Measurements from ENCODE around the gene LSAMP.

LSAMP gene

GRCh38 chr3:115790759-115791158, 654.5 kb downstream of the LSAMP start:
- H3K9me3 ChIP-seq (ENCODE audit: insufficient read depth, low read length), result no peaks in the 10 kb centered on the region
- no peaks in the 10 kb centered on the region for H3K9me2 ChIP-seq (replicated peaks; ENCODE audit: insufficient read depth, low read length)
- H3K4me3 ChIP-seq (ENCODE audit: insufficient read depth, low read length, poor library complexity, severe bottlenecking), result no peak overlapping the region
- H3F3A ChIP-seq (ENCODE audit: insufficient read depth), result no peaks in the 10 kb centered on the region
- no peaks in the 10 kb centered on the region for H3K79me2 ChIP-seq (ENCODE audit: insufficient read depth, low read length)
- no peaks in the 10 kb centered on the region for H3K27me3 ChIP-seq (ENCODE audit: low read length)
- no peaks in the 10 kb centered on the region for H3K36me3 ChIP-seq (ENCODE audit: low read length)
- H2AFZ ChIP-seq (ENCODE audit: low read depth, low read length, severe bottlenecking), result no peak overlapping the region
- H3K9ac ChIP-seq (ENCODE audit: low read length), result no peak overlapping the region
- no peak overlapping the region for H3K27ac ChIP-seq (ENCODE audit: low read depth, low read length)
- H3K4me2 ChIP-seq (ENCODE audit: low read depth, low read length, poor library complexity, severe bottlenecking), result no peak overlapping the region
- TF ChIP-seq, protein P1, sequence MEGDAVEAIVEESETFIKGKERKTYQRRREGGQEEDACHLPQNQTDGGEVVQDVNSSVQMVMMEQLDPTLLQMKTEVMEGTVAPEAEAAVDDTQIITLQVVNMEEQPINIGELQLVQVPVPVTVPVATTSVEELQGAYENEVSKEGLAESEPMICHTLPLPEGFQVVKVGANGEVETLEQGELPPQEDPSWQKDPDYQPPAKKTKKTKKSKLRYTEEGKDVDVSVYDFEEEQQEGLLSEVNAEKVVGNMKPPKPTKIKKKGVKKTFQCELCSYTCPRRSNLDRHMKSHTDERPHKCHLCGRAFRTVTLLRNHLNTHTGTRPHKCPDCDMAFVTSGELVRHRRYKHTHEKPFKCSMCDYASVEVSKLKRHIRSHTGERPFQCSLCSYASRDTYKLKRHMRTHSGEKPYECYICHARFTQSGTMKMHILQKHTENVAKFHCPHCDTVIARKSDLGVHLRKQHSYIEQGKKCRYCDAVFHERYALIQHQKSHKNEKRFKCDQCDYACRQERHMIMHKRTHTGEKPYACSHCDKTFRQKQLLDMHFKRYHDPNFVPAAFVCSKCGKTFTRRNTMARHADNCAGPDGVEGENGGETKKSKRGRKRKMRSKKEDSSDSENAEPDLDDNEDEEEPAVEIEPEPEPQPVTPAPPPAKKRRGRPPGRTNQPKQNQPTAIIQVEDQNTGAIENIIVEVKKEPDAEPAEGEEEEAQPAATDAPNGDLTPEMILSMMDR (IDR thresholded peaks at IDR 0.05; ENCODE audit: insufficient read depth, low read length, poor library complexity, severe bottlenecking), result no peak
- no peak for TF ChIP-seq EZH2phosphoT487 (conservative IDR thresholded peaks at IDR 0.05; ENCODE audit: low read length)
- H4K20me1 ChIP-seq (ENCODE audit: low read depth, low read length), result no peaks in the 10 kb centered on the region

GRCh38 chr3:115789481-115789880, 655.8 kb downstream of the LSAMP start:
- no peaks in the 10 kb centered on the region for H3K9me2 ChIP-seq (replicated peaks; ENCODE audit: insufficient read depth, low read length)
- H4K20me1 ChIP-seq (ENCODE audit: low read depth, low read length), result no peaks in the 10 kb centered on the region
- no peak overlapping the region for H3K4me2 ChIP-seq (ENCODE audit: low read depth, low read length, poor library complexity, severe bottlenecking)
- no peak for TF ChIP-seq EZH2phosphoT487 (conservative IDR thresholded peaks at IDR 0.05; ENCODE audit: low read length)
- TF ChIP-seq, protein P1 (IDR thresholded peaks at IDR 0.05; ENCODE audit: insufficient read depth, low read length, poor library complexity, severe bottlenecking), result no peak
- H3K4me3 ChIP-seq (ENCODE audit: insufficient read depth, low read length, poor library complexity, severe bottlenecking), result no peak overlapping the region
- H3K79me2 ChIP-seq (ENCODE audit: insufficient read depth, low read length), result no peaks in the 10 kb centered on the region
- H3K27me3 ChIP-seq (ENCODE audit: low read length), result no peaks in the 10 kb centered on the region
- H3K9ac ChIP-seq (ENCODE audit: low read length), result no peak overlapping the region
- H3K9me3 ChIP-seq (ENCODE audit: insufficient read depth, low read length), result no peaks in the 10 kb centered on the region
- H3K36me3 ChIP-seq (ENCODE audit: low read length), result no peaks in the 10 kb centered on the region
- no peak overlapping the region for H2AFZ ChIP-seq (ENCODE audit: low read depth, low read length, severe bottlenecking)
- H3F3A ChIP-seq (ENCODE audit: insufficient read depth), result no peaks in the 10 kb centered on the region
- H3K27ac ChIP-seq (ENCODE audit: low read depth, low read length), result no peak overlapping the region

GRCh38 chr3:115788921-115789470, 656.3 kb downstream of the LSAMP start:
- H3K36me3 ChIP-seq (ENCODE audit: low read length), result no peaks in the 10 kb centered on the region
- no peak overlapping the region for H3K4me3 ChIP-seq (ENCODE audit: insufficient read depth, low read length, poor library complexity, severe bottlenecking)
- H3K79me2 ChIP-seq (ENCODE audit: insufficient read depth, low read length), result no peaks in the 10 kb centered on the region
- H3F3A ChIP-seq (ENCODE audit: insufficient read depth), result no peaks in the 10 kb centered on the region
- no peaks in the 10 kb centered on the region for H3K9me2 ChIP-seq (replicated peaks; ENCODE audit: insufficient read depth, low read length)
- no peaks in the 10 kb centered on the region for H4K20me1 ChIP-seq (ENCODE audit: low read depth, low read length)
- no peaks in the 10 kb centered on the region for H3K27me3 ChIP-seq (ENCODE audit: low read length)
- H2AFZ ChIP-seq (ENCODE audit: low read depth, low read length, severe bottlenecking), result no peak overlapping the region
- TF ChIP-seq EZH2phosphoT487 (conservative IDR thresholded peaks at IDR 0.05; ENCODE audit: low read length), result no peak
- TF ChIP-seq, protein P1 (IDR thresholded peaks at IDR 0.05; ENCODE audit: insufficient read depth, low read length, poor library complexity, severe bottlenecking), result no peak
- no peaks in the 10 kb centered on the region for H3K9me3 ChIP-seq (ENCODE audit: insufficient read depth, low read length)
- no peak overlapping the region for H3K4me2 ChIP-seq (ENCODE audit: low read depth, low read length, poor library complexity, severe bottlenecking)
- no peak overlapping the region for H3K9ac ChIP-seq (ENCODE audit: low read length)
- H3K27ac ChIP-seq (ENCODE audit: low read depth, low read length), result no peak overlapping the region
